Hindlimb muscle (tissue), 1 donor: Measurements from ENCODE around the gene GPC5. TPM values are rescaled to one million over a fixed set of nuclear protein-coding genes. Genes with fewer than 3 reads are reported as not detected.
"Not testable (repeated sequence)": the region's sequence is repeated elsewhere in the genome, so short reads cannot be mapped to it uniquely, and the experiment has no call there.

Experiments used
- DNase-seq: peaks from one replicate; pipeline ENCODE4 v3.0.0-alpha.2; 2013
- polyA plus RNA-seq: library from polyadenylated mRNA; unstranded; fragments of 120-200 nt; gene quantifications from one replicate; pipeline ENCODE4 v1.2.1, GENCODE V29; 2013; ENCODE audit not compliant: insufficient read length

GPC5 gene
- polyA plus RNA-seq, 1 donor: 0.48 TPM

DNA sequence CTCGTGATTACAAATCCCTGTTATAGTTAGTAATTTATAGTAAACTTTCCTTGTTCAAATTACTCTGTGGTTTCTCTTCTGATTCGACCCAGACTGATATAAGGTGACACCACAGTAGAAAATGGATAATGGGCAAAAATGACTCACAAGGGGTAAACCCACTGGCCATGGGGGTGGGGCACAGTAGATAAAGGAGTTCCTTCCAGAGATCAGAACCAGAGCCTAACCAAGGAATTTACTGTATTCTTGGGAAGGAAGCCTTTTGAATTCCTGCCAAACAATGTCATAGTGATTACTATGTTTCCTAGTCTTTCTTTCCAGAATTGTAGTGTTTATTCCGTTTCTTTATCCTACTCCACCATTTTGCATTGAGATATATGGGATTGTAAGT lies 29.0 kb upstream of the GPC5 start:
- no peak for DNase-seq

DNA sequence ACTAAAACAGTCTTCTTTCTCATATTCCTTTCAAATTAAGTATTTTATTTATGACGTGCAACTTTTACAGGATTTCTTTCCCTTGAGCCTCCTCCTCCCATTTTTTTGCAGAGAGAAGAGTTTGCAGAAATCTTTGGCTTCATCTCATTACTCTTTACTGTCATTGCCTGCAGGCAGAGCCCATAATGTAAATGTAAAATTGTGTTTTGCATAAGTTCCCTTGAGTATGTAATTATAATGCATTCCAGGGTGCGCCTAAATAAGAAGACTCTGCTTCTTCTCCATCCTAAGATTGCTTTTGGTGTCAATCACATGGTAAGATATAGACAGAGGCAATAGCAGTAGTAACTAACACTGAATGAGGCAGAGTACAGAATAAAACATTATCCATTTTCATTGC lies 27.9 kb upstream of the GPC5 start:
- DNase-seq: no peak

GRCh38 chr13:91372911-91373310 lies 25.5 kb upstream of the GPC5 start:
- DNase-seq: no peak

DNA sequence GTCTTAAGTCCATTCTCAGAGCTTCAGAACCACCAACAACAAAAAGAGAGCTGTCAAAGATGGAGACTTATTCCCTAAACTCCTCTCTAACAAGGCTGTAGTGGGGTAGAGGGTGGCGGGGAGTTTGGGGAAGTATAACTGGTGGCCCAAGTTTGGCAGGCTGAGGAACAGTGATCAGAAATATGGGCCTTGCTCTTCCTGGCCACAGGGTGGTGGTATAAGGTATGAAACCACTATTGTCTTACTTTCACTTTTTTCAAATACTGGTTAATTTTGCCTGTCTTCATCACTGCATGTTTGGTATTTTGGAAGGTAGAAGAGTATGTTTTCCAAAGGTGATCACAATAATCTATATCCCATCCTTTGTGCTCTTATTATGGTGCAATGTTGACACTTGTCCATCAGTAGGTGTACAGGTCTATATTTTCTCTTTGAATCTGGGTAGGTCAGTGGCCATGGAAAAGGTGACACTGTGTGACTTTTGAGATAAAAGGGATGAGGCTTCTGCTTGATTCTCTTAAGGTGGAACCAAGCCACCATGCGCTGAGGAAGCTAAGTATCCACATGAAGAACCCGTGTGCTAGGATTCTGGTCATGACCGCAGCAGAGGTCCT lies 23.2 kb upstream of the GPC5 start:
- DNase-seq: no peak

- no peak for DNase-seq
Observed at GRCh38 chr13:91381371-91381770, 17.1 kb upstream of the GPC5 start.

DNA sequence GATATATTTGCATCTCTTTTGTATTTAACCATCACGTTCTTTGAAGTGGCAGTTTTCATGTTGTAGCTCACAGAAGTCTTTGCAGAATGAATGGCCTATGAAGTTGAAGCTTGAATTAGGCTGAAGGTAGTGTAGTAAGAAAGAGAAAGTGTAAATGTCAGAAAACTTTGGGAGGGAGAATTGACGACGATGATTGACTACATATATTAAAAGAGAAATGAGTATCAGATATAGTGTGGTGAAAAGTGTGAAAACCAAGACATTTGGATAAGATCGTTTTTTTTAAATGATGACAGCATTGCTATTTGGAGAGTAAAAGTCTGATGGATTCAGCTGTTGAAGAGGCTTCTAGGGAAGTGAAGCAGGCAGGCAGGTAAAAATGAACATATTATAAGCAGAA lies 14.6 kb upstream of the GPC5 start:
- no peak for DNase-seq

GRCh38 chr13:91384896-91385295 lies 13.5 kb upstream of the GPC5 start:
- DNase-seq: no peak

- DNase-seq: no peak
Observed at GRCh38 chr13:91389186-91389585, 9.2 kb upstream of the GPC5 start.

DNA sequence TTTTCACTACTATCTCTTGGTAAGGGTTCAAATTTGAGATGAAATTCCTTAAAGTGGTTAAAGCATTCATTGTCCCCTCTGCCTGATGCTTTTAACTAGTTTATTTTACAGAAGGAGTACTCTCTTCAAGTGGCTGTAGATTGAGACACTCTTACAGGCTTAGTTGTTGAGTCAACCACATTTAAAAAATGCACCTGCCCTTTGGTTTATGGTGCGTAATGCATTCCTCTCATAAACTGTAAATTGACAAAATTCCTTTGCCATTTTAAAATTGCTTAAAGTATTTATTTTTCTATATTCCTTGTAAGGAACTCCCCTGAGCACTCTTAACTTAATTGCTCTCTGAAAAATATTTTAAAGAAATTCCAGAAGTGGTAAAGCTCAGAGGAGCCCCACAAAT lies 826 bp upstream of the GPC5 start:
- DNase-seq: no peak

- no peak for DNase-seq
Observed at GRCh38 chr13:91399189-91400062, 1.0 kb downstream of the GPC5 start.

DNA sequence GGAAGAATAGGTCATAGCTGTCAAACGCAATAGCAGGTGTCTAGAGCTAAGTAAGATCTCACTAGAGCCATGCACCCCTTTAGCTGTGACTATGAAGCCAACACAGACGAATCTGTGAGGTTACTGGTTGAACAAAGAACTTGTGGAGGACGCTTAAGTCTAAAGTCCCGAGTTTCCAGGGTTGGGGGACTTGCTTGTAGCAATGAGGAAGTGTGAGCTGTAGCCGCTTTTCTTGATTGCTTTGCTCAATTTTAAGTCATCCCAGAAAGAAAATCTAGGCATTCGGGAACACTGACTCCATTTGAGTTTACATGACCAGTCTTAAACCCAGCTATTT lies 1.6 kb downstream of the GPC5 start:
- DNase-seq: no peak

DNA sequence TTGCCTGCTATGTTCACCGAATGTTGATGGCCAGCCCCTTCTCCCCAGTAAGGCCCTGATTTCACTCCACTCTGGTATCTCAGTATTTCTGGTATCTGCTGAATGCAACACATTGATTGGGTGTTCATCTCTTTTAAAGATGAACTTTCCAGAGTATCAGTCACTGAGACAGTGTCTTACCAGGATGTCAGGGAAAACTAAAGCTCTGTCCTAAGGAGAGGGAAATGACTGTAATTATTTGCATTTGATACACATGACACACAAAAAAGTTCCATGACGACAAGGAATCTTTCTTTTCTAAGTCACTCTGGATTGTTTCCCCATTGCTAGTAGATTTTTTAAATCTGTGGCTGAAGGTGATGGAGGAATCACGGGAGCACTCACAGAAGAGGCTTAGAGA lies 2.2 kb downstream of the GPC5 start:
- DNase-seq: no peak

- no peak for DNase-seq
Observed at GRCh38 chr13:91401920-91402319, 3.5 kb downstream of the GPC5 start.

DNA sequence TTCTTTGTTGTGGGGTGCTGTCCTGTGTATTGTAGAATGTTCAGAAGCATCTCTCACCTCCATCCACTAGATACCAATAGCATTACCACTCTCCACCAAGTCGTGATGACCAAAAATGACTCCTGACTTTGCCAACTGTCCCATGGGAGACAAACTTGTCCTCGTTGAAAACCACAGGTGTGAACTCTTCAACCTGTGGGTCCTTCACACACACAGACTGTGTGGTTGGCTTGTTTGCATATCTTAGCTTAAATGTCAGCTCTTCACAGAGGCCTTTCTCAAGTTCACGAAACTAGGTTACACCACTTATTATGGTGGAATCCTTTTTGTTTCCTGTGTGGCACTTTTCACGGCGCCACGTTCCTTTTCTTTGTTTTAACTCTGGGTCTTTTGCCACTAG lies 6.8 kb downstream of the GPC5 start:
- DNase-seq: no peak

GRCh38 chr13:91406619-91407018 lies 8.2 kb downstream of the GPC5 start:
- DNase-seq: no peak

- no peak for DNase-seq
Observed at GRCh38 chr13:91408971-91409370, 10.6 kb downstream of the GPC5 start.

GRCh38 chr13:91416579-91416978 lies 18.2 kb downstream of the GPC5 start:
- DNase-seq: not testable (repeated sequence)

DNA sequence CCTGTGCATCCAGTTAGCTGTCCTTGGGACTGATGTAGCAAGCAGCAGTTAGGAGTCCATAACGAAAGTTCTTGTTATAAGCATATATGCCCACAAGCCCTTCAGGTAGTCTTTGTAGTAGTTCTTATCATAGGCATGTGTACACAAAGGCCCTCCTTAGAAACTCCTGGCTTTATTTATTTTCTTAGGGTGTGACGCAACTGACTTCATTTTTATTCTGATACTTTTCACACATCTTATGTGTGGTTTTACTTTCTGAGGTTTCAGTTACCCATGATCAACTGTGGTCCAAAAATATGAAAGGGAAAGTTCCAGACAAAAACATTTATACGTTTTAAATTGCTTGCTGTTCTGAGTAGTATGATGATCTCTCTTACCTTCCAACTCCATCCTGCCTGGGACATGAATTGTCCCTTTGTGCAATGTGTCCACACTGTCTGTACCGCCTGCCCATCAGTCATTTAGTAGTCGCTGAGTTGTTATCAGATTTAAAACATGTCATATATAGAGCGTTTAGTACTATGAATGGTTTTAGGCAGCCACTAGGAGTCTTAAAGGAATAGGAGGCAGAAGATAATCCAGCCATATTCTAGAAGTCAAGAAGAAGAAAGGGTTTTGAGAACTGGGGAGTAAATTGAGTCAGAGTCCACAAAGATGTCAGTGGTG lies 19.4 kb downstream of the GPC5 start:
- DNase-seq: no peak

DNA sequence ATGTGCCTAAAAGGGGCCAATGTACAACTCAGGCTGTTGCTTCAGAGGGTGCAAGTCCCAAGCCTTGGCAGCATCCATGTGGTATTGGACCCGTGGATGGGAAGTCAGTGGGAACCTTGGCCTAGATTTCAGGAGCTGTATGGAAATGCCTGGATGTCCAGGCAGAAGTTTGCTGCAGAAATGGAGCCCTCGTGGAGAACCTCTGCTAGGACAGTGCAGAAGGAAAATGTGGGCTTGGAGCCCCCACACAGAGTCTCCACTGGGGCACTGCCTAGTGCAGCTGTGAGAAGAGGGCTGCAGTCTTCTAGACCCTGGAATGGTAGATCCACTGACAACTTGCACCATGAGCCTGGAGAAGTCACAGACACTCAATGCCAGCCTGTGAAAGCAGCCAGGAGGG lies 28.5 kb downstream of the GPC5 start:
- DNase-seq: no peak

DNA sequence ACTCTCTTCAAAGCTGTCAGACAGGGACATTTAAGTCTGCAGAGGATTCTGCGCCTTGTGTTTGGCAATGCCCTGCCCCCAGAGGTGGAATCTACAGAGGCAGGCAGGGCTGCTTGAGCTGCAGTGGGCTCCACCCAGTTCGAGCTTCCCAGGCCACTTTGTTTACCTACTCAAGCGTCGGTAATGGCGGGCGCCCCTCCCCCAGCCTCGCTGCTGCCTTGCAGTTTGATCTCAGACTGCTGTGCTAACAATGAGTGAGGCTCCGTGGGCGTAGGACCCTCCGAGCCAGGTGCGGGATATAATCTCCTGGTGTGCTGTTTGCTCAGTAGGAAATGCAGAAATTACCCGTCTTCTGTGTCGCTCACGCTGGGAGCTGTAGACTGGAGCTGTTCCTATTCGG lies 40.3 kb downstream of the GPC5 start:
- not testable (repeated sequence) for DNase-seq

- DNase-seq: no peak
Observed at GRCh38 chr13:91450913-91451312, 52.5 kb downstream of the GPC5 start.

- no peak for DNase-seq
Observed at GRCh38 chr13:91454666-91455065, 56.2 kb downstream of the GPC5 start.

DNA sequence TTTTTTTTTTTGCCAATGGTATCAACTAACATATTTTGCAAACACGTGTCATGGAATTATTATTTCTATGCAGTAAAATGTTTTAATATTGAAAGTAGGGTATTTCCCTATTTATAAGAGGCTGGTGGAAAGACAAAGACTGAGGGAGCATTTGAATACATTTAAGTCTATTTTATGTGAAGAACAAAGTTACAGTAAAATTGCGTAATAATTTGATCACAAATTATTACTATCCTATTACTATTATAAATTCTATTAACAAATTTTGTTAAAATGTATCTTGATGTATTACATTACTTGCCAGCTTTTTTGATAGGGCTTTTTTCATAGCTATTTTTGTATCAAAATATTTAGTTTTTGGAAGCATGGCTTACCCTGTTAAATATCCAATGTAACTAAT lies 58.4 kb downstream of the GPC5 start:
- no peak for DNase-seq

DNA sequence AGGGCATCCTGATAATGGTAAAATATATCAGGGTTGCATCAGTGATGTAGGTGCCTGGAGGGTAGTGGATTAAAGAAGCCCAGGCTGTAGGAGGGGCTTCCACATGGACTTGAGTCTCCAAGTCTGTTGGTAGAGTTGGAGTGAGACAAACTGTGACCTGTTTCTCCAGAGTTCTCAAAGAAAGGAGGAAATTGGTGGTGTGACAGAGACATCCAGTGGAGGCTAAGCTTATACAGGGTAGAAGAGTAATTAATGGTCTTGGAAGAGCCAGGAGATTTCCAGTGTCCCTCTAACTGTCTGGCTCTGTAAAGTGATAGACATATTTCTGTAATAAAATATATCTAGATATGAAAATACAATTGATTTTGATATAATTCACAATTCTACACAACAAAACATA lies 61.1 kb downstream of the GPC5 start:
- DNase-seq: no peak
